Fibroblast of the aortic adventitia (primary cell): ENCODE data around the gene MGAT5. TPM values are rescaled to one million over a fixed set of nuclear protein-coding genes. Genes with fewer than 3 reads are reported as not detected.

ENCODE experiments used
- DNase-seq: peaks from one replicate; pipeline ENCODE4 v3.0.0-alpha.2; 2010; ENCODE audit warnings: low read depth
- H3K4me3 ChIP-seq: 2 replicates; pipeline ENCODE4 v1.5.1; 2011; ENCODE audit warnings: low read depth, mild to moderate bottlenecking, control low read depth, low read length, moderate library complexity
- total RNA-seq: library from RNA; depleted of rRNA; stranded (reverse); fragments of >200 nt; gene quantifications from 2 replicates; pipeline ENCODE4 v1.2.3, GENCODE V29; 2012; ENCODE audit warnings: low replicate concordance
- TF ChIP-seq, protein P1 (sequence below): IDR thresholded peaks from 2 replicates; pipeline ENCODE4 v1.5.1; 2011; ENCODE audit warnings: mild to moderate bottlenecking, low read length, control low read depth, inconsistent platforms; ENCODE audit not compliant: insufficient read depth

MGAT5 gene
- total RNA-seq, 1 donor = 46.5 TPM

DNA sequence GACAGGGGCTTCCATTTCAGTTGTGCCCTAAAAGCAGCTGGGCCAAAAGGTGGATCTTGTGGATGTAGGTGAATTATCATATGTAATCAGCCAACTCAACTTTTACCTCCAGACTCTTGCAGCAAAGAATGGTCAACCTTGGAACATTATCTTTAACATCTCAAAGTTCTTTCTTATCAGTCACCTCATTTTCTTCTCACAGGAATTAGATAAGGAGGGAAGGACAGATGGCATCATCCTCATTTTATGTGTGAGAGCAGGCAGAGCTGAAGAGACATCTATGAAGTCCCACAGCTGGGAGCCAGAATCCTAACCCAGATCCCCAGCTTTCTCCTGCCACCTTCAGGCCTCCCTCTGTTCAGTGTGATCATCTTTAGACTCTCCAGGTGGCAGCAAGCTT is 182.1 kb downstream of the MGAT5 start:
- no peak for DNase-seq
- H3K4me3 ChIP-seq = no peak overlapping the region
- TF ChIP-seq, protein P1, sequence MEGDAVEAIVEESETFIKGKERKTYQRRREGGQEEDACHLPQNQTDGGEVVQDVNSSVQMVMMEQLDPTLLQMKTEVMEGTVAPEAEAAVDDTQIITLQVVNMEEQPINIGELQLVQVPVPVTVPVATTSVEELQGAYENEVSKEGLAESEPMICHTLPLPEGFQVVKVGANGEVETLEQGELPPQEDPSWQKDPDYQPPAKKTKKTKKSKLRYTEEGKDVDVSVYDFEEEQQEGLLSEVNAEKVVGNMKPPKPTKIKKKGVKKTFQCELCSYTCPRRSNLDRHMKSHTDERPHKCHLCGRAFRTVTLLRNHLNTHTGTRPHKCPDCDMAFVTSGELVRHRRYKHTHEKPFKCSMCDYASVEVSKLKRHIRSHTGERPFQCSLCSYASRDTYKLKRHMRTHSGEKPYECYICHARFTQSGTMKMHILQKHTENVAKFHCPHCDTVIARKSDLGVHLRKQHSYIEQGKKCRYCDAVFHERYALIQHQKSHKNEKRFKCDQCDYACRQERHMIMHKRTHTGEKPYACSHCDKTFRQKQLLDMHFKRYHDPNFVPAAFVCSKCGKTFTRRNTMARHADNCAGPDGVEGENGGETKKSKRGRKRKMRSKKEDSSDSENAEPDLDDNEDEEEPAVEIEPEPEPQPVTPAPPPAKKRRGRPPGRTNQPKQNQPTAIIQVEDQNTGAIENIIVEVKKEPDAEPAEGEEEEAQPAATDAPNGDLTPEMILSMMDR = no peak

DNA sequence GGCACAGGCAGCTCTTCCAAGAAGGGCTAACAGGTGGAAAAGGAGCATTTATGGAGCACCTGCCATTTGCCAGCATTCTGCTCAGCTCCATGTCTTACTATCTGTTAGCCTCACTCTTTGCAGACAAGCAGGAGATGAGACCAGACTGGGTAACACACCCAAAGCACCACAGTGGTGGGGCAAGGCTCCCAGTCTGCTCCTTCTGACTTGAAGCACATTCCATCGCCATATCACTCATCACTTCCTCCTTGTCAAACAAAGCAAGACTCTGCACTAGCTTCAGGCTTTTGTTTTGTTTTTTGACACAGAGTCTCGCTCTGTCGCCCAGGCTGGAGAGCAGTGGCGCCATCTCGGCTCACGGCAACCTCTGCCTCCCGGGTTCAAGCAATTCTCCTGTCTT is 182.8 kb downstream of the MGAT5 start:
- no peak overlapping the region for H3K4me3 ChIP-seq
- DNase-seq = no peak
- TF ChIP-seq, protein P1 = no peak

DNA sequence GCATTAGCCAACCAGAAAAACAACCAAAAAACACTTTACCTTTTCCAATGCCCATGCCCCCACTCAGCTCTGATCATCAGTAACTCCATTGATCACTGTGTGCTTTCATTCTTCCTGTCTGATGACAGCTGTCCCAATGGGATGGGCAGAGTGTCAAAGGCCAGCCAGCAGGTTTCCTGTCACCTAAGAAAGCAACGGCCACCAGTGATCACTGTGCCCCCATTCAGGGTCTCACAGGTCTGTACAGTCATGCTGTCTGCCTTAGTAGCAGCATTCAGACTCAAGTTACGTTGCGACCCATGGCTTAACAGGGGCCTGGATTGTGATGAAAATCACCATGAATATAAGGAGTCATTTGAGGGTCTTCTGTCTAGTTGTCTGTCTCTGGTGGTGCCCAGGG is 184.5 kb downstream of the MGAT5 start:
- TF ChIP-seq, protein P1 = no peak
- H3K4me3 ChIP-seq = no peak overlapping the region
- no peak for DNase-seq

- TF ChIP-seq, protein P1 = no peak
- no peak for DNase-seq
- no peak overlapping the region for H3K4me3 ChIP-seq
These were observed 186.6 kb downstream of the MGAT5 start for GRCh38 chr2:134440336-134440909.

- TF ChIP-seq, protein P1 = no peak
- no peak overlapping the region for H3K4me3 ChIP-seq
- no peak for DNase-seq
These were observed 187.4 kb downstream of the MGAT5 start for GRCh38 chr2:134441153-134441863.

DNA sequence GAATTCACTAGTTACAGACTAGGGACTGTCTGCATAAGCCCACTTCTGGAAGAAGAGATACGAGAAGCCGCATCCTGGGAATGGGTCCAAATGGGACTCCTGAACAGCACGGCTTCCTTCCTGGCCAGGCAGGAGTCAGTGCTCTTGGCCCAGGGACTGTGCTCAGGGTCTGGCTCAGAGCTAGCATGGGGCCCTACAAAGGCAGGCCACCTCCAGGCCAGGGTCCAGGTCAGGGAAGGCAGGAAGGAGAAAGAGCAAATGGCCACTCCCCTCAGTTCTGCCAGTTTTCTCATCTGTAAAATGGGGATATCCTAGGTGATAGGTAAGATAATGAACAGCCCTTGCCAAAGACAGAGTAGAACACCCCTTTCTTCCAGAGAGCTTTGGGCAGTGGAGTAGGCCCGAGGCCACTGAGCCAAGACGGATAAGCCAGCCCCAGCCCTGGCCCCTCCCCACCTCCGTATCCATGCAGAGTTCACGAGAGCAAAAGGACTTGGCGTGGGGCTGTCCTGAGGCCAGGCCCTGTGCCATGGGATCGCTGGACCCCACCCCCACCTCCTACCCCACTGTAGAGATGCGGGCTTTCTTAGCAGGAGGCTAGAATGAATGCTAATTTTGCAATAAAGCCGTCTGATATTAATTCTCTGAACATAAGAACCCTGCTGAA is 190.1 kb downstream of the MGAT5 start:
- TF ChIP-seq, protein P1 = no peak
- H3K4me3 ChIP-seq = no peak overlapping the region
- no peak for DNase-seq
